HPDE6-E6E7 (cell line): ENCODE data around the gene PLCL2.

Source experiments
- DNase-seq: peaks from one replicate; pipeline ENCODE4 v3.0.0; 2011; ENCODE audit warnings: missing footprints; ENCODE audit errors: extremely low spot score

The PLCL2 gene

GRCh38 chr3:16890597-16891333 lies 6.0 kb downstream of the PLCL2 start:
- no peak for DNase-seq

GRCh38 chr3:16893618-16894200 lies 9.0 kb downstream of the PLCL2 start:
- no peak for DNase-seq

- no peak for DNase-seq
These were observed 11.4 kb downstream of the PLCL2 start for GRCh38 chr3:16896094-16896627.

- no peak for DNase-seq
These were observed 12.1 kb downstream of the PLCL2 start for GRCh38 chr3:16896820-16897219.

GRCh38 chr3:16897254-16897926 lies 12.6 kb downstream of the PLCL2 start:
- DNase-seq, result no peak

GRCh38 chr3:16898595-16899395 lies 14.0 kb downstream of the PLCL2 start:
- DNase-seq, result no peak

- DNase-seq, result no peak
These were observed 15.2 kb downstream of the PLCL2 start for GRCh38 chr3:16899919-16900318.

- no peak for DNase-seq
These were observed 16.2 kb downstream of the PLCL2 start for GRCh38 chr3:16900779-16901440.

- no peak for DNase-seq
These were observed 20.0 kb downstream of the PLCL2 start for GRCh38 chr3:16904423-16905417.

- DNase-seq, result no peak
These were observed 20.9 kb downstream of the PLCL2 start for GRCh38 chr3:16905704-16906103.

- DNase-seq, result no peak
These were observed 21.9 kb downstream of the PLCL2 start for GRCh38 chr3:16906682-16907081.

- no peak for DNase-seq
These were observed 22.5 kb downstream of the PLCL2 start for GRCh38 chr3:16907243-16907642.

GRCh38 chr3:16908016-16908807 lies 23.5 kb downstream of the PLCL2 start:
- DNase-seq, result no peak

GRCh38 chr3:16908896-16909295 lies 24.1 kb downstream of the PLCL2 start:
- DNase-seq, result no peak

GRCh38 chr3:16909802-16910201 lies 25.0 kb downstream of the PLCL2 start:
- DNase-seq, result no peak

GRCh38 chr3:16910207-16910606 lies 25.5 kb downstream of the PLCL2 start:
- no peak for DNase-seq

- DNase-seq, result no peak
These were observed 27.2 kb downstream of the PLCL2 start for GRCh38 chr3:16911916-16912315.

GRCh38 chr3:16912400-16913263 lies 27.9 kb downstream of the PLCL2 start:
- no peak for DNase-seq

- DNase-seq, result no peak
These were observed 28.5 kb downstream of the PLCL2 start for GRCh38 chr3:16913264-16913580.
